OCI-M2 (cell line): ENCODE data around the gene NOP53.
"Not testable (repeated sequence)": the region's sequence is repeated elsewhere in the genome, so short reads cannot be mapped to it uniquely, and the experiment has no call there.

Source experiments
- DNase-seq: peaks from one replicate; lab custom pipeline; 2025; ENCODE audit not compliant: unreplicated experiment; lab: John Stamatoyannopoulos, UW

NOP53 gene

GRCh38 chr19:47803148-47803547 is 57.8 kb downstream of the NOP53 start:
- DNase-seq, result not testable (repeated sequence)

- DNase-seq, result not testable (repeated sequence)
These were observed 58.3 kb downstream of the NOP53 start for GRCh38 chr19:47803671-47804070.

- DNase-seq, result not testable (repeated sequence)
These were observed 59.1 kb downstream of the NOP53 start, which contains the start of gene TPRX1 for GRCh38 chr19:47804451-47804850. Gene TPRX1, minus strand, starts transcription at chr19:47804551. Its CDS starts 12 bp downstream, at chr19:47804539.

- DNase-seq, result no peak
These were observed 60.0 kb downstream of the NOP53 start for GRCh38 chr19:47805313-47805712.

- DNase-seq, result no peak
These were observed 61.1 kb downstream of the NOP53 start for GRCh38 chr19:47806435-47806834.
